Smooth muscle cell (in vitro differentiated cells): ENCODE results near the gene TRAF7. TPM values are rescaled to one million over a fixed set of nuclear protein-coding genes. Genes with fewer than 3 reads are reported as not detected.

ENCODE experiments used
- DNase-seq: peaks from one replicate; lab custom pipeline; 2025; ENCODE audit not compliant: unreplicated experiment; lab: John Stamatoyannopoulos, UW
- H2AFZ ChIP-seq: fragments of 200-600 bp; sonication (generic); 2 replicates; pipeline ENCODE4 v1.6.0; 2016; ENCODE audit warnings: antibody characterized with exemption, low read depth, mild to moderate bottlenecking
- H3F3A ChIP-seq: fragments of 200-600 bp; sonication (generic); 2 replicates; pipeline ENCODE4 v1.6.0; 2017; ENCODE audit warnings: antibody characterized with exemption, low read depth
- H3K27ac ChIP-seq: fragments of 200-600 bp; sonication (generic); 2 replicates; pipeline ENCODE4 v1.5.1; 2016; ENCODE audit warnings: low read depth, mild to moderate bottlenecking
- H3K27me3 ChIP-seq: fragments of 200-600 bp; sonication (generic); 2 replicates; pipeline ENCODE4 v1.6.1; 2016; ENCODE audit warnings: low read depth, mild to moderate bottlenecking
- H3K36me3 ChIP-seq: fragments of 200-600 bp; sonication (generic); 2 replicates; pipeline ENCODE4 v1.5.1; 2016; ENCODE audit warnings: low read depth
- H3K4me1 ChIP-seq: fragments of 200-600 bp; sonication (generic); 2 replicates; pipeline ENCODE4 v1.5.1; 2016; ENCODE audit warnings: low read depth
- H3K4me2 ChIP-seq: fragments of 200-600 bp; sonication (generic); 2 replicates; pipeline ENCODE4 v1.6.0; 2016; ENCODE audit warnings: mild to moderate bottlenecking
- H3K4me3 ChIP-seq: fragments of 200-600 bp; sonication (generic); 2 replicates; pipeline ENCODE4 v1.5.1; 2016; ENCODE audit warnings: mild to moderate bottlenecking
- H3K79me2 ChIP-seq: fragments of 200-600 bp; sonication (generic); 2 replicates; pipeline ENCODE4 v1.6.0; 2016; ENCODE audit warnings: low read depth, mild to moderate bottlenecking
- H3K9ac ChIP-seq: fragments of 200-600 bp; sonication (generic); 2 replicates; pipeline ENCODE4 v1.6.0; 2016; ENCODE audit warnings: low read depth
- H3K9me3 ChIP-seq: fragments of 200-600 bp; sonication (generic); replicated peaks from 2 replicates; pipeline ENCODE4 v1.5.1; 2016; ENCODE audit warnings: low read depth
- H4K20me1 ChIP-seq: fragments of 200-600 bp; sonication (generic); 2 replicates; pipeline ENCODE4 v1.6.0; 2016; ENCODE audit warnings: low read depth
- WGBS: methylation state at CpG from one replicate; pipeline ENCODE4 v1.1.7; 2016; ENCODE audit warnings: low lambda C conversion rate; 5-methylcytosine and 5-hydroxymethylcytosine counted together
- polyA plus RNA-seq: library from polyadenylated mRNA; unstranded; fragments of >200 nt; fragmentation: Nextera tagmentation; extraction: Ambion mirVana; gene quantifications from 2 replicates; pipeline ENCODE4 v1.2.1, GENCODE V29; 2016
- total RNA-seq: library from RNA; depleted of rRNA; stranded (reverse); fragments of >200 nt; gene quantifications from 2 replicates; pipeline ENCODE4 v1.2.3, GENCODE V29; 2014
- TF ChIP-seq, protein P1 (sequence below): fragments of 200-600 bp; sonication (generic); IDR thresholded peaks from 2 replicates; pipeline ENCODE4 v1.5.1; 2017; ENCODE audit warnings: borderline replicate concordance, mild to moderate bottlenecking, antibody characterized with exemption; ENCODE audit not compliant: insufficient read depth, poor library complexity, severe bottlenecking

Gene TRAF7
- total and polyA plus RNA-seq, 2 experiments from 2014 or later = 27.5 to 52.6 TPM

DNA sequence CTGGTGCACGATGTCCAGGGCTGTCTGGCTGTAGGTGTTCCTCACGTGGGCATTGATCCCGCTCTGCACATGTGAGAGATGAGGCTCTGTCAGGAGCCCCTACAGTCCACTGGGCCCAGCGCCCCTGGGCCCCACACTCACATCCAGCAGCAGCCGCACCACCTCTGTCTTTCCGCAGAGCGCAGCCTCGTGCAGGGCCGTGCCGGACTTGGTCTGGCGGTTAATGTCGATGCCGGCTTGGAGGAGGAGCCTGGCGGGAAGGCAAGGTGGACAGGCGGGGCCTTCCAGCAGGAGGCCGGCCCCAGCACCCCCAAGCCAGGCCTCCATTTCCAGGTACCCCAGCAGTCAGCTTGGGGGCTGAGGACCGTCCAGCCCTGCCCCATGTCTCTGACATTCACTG lies 31.6 kb downstream of the TRAF7 start:
- Histone ChIP-seq H3K27ac (no peak overlapping the region), H3K27me3 (no peaks in the 10 kb centered on the region), H3K4me1 (no peaks in the 10 kb centered on the region), H3K36me3 (no peaks in the 10 kb centered on the region), H3F3A (no peaks in the 10 kb centered on the region), H2AFZ (no peak overlapping the region), H3K4me3 (no peak overlapping the region), H3K9me3 (no peaks in the 10 kb centered on the region), H3K4me2 (no peak overlapping the region), H3K79me2 (no peaks in the 10 kb centered on the region), H4K20me1 (no peaks in the 10 kb centered on the region), H3K9ac (no peak overlapping the region)
- 91% methylated on average over 17 of the region's 17 CpGs for WGBS
- DNase-seq = no peak
- TF ChIP-seq, protein P1, sequence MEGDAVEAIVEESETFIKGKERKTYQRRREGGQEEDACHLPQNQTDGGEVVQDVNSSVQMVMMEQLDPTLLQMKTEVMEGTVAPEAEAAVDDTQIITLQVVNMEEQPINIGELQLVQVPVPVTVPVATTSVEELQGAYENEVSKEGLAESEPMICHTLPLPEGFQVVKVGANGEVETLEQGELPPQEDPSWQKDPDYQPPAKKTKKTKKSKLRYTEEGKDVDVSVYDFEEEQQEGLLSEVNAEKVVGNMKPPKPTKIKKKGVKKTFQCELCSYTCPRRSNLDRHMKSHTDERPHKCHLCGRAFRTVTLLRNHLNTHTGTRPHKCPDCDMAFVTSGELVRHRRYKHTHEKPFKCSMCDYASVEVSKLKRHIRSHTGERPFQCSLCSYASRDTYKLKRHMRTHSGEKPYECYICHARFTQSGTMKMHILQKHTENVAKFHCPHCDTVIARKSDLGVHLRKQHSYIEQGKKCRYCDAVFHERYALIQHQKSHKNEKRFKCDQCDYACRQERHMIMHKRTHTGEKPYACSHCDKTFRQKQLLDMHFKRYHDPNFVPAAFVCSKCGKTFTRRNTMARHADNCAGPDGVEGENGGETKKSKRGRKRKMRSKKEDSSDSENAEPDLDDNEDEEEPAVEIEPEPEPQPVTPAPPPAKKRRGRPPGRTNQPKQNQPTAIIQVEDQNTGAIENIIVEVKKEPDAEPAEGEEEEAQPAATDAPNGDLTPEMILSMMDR = no peak

DNA sequence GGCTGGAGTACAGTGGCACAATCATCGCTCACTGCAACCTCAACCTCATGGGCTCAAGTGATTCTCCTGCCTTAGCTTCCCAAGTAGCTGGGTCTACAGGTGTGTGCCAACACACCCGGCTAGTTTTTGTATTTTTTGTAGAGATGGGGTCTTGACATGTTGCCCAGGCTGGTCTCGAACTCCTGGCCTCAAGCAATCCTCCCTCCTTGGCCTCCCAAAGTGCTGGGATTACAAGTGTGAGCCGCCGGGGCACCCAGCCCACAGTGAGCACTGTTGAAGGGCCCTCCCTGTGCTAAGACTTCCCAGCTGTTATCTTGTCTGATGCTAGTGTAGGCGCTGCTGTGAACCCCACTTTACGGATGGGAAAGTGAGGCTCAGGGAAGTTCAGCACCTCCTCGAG lies 32.8 kb downstream of the TRAF7 start:
- TF ChIP-seq, protein P1 = no peak
- DNase-seq = no peak

DNA sequence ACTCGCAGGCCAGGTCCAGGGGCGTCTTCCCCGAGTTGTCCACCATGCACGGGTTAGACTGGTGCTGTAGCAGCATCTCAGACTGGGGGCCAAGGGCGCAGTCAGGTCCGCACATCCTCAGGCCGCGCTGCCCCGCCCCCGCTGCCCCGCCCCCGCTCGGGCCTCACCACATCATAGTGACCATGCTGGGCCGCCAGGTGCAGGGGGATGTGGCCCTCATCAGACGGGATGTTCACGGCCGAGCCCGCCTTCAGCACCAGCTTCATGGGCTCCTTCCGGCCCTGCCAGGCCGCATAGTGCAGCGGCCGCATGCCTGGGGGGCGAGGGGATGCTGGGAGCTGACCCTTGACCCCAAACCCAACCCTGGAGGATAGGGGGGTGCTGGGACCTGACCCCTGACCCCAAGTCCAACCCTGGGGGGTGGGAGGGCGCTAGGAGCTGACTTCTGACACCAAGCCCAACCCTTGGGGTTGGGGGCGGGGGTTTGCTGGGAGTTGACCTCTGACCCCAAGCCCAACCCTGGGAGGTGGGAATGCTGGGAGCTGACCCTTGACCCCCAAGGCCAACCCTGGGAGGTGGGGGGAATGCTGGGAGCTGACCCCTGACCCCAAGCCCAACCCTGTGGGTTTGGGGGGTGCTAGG lies 33.8 kb downstream of the TRAF7 start:
- Histone ChIP-seq H4K20me1 (no peaks in the 10 kb centered on the region), H3K27me3 (no peaks in the 10 kb centered on the region), H3K9me3 (no peaks in the 10 kb centered on the region), H3K4me2 (no peak overlapping the region), H3K4me1 (no peaks in the 10 kb centered on the region), H3K36me3 (no peaks in the 10 kb centered on the region), H3F3A (no peaks in the 10 kb centered on the region), H3K9ac (no peak overlapping the region), H2AFZ (no peak overlapping the region), H3K79me2 (no peaks in the 10 kb centered on the region), H3K4me3 (no peak overlapping the region), H3K27ac (no peak overlapping the region)
- DNase-seq = no peak
- whole genome bisulfite sequencing = 95% methylated on average over 21 of the region's 25 CpGs
- TF ChIP-seq, protein P1 = no peak

More for the DNA sequence above, 32.8 kb downstream of the TRAF7 start:
- Histone ChIP-seq H2AFZ (no peak overlapping the region), H3K36me3 (no peaks in the 10 kb centered on the region), H3F3A (no peaks in the 10 kb centered on the region), H3K4me1 (no peaks in the 10 kb centered on the region), H3K9ac (no peak overlapping the region), H3K4me3 (no peak overlapping the region), H3K27ac (no peak overlapping the region), H3K9me3 (no peaks in the 10 kb centered on the region), H4K20me1 (no peaks in the 10 kb centered on the region), H3K79me2 (no peaks in the 10 kb centered on the region), H3K4me2 (no peak overlapping the region), H3K27me3 (no peaks in the 10 kb centered on the region)
- 98% methylated on average over 8 of the region's 8 CpGs for WGBS
